Mesendoderm (in vitro differentiated cells): Measurements from ENCODE around the gene TLL2.

ENCODE experiments used
- DNase-seq: peaks from one replicate; pipeline ENCODE4 v3.0.0; 2013
- H2AK5ac ChIP-seq: 2 replicates; pipeline ENCODE4 v1.6.1; 2013; ENCODE audit warnings: low read length, inconsistent platforms
- H2BK120ac ChIP-seq: 2 replicates; pipeline ENCODE4 v1.6.1; 2013; ENCODE audit warnings: low read depth, mild to moderate bottlenecking, low read length, moderate library complexity, mixed read lengths
- H2BK15ac ChIP-seq: replicated peaks from 2 replicates; pipeline ENCODE4 v1.6.1; 2013; ENCODE audit warnings: low read depth, mild to moderate bottlenecking, moderate library complexity
- H2BK5ac ChIP-seq: 2 replicates; pipeline ENCODE4 v1.6.1; 2013; ENCODE audit warnings: low read length, inconsistent platforms
- H3K18ac ChIP-seq: 2 replicates; pipeline ENCODE4 v1.6.1; 2013; ENCODE audit warnings: mild to moderate bottlenecking, low read length, mixed read lengths
- H3K23ac ChIP-seq: one replicate; pipeline ENCODE4 v1.6.1; 2013; ENCODE audit warnings: low read length
- H3K27ac ChIP-seq: 2 replicates; pipeline ENCODE4 v1.5.1; 2013; ENCODE audit warnings: low read depth, mild to moderate bottlenecking, inconsistent platforms, low read length, moderate library complexity
- H3K27me3 ChIP-seq: 2 replicates; pipeline ENCODE4 v1.6.1; 2013; ENCODE audit warnings: low read length, control low read depth, mild to moderate bottlenecking, inconsistent platforms; ENCODE audit not compliant: insufficient read depth, poor library complexity
- H3K36me3 ChIP-seq: 2 replicates; pipeline ENCODE4 v1.6.1; 2013; ENCODE audit warnings: low read length, inconsistent platforms; ENCODE audit not compliant: control insufficient read depth, insufficient read depth
- H3K4ac ChIP-seq: one replicate; pipeline ENCODE4 v1.6.1; 2013; ENCODE audit warnings: low read depth, mild to moderate bottlenecking, low read length, moderate library complexity
- H3K4me1 ChIP-seq: 2 replicates; pipeline ENCODE4 v1.6.1; 2013; ENCODE audit warnings: low read depth, low read length, inconsistent platforms; ENCODE audit not compliant: control insufficient read depth
- H3K4me2 ChIP-seq: 2 replicates; pipeline ENCODE4 v1.6.1; 2013; ENCODE audit warnings: low read length
- H3K4me3 ChIP-seq: 2 replicates; pipeline ENCODE4 v1.5.1; 2013; ENCODE audit warnings: mild to moderate bottlenecking, low read length
- H3K56ac ChIP-seq: one replicate; pipeline ENCODE4 v1.6.1; 2013; ENCODE audit warnings: low read length
- H3K79me1 ChIP-seq: 2 replicates; pipeline ENCODE4 v1.6.1; 2013; ENCODE audit warnings: low read length, inconsistent platforms
- H3K79me2 ChIP-seq: 2 replicates; pipeline ENCODE4 v1.6.1; 2013; ENCODE audit warnings: mild to moderate bottlenecking, low read length; ENCODE audit not compliant: control insufficient read depth, insufficient read depth
- H3K9ac ChIP-seq: 2 replicates; pipeline ENCODE4 v1.6.1; 2013; ENCODE audit warnings: low read length, inconsistent platforms
- H4K5ac ChIP-seq: one replicate; pipeline ENCODE4 v1.6.1; 2013; ENCODE audit warnings: low read length
- H4K8ac ChIP-seq: one replicate; pipeline ENCODE4 v1.6.1; 2013; ENCODE audit warnings: low read depth, mild to moderate bottlenecking, control low read depth, low read length, moderate library complexity
- WGBS: extraction: QIAGEN DNeasy Blood & Tissue Kit; methylation state at CpG from one replicate; pipeline ENCODE4 v1.1.7; 2013; ENCODE audit warnings: low lambda C conversion rate, missing lambda C conversion rate; ENCODE audit not compliant: insufficient coverage; ENCODE audit errors: extremely low coverage; 5-methylcytosine and 5-hydroxymethylcytosine counted together

Gene TLL2

GRCh38 chr10:96360766-96361165 is 153.0 kb downstream of the TLL2 start:
- Histone ChIP-seq H3K18ac (no peak overlapping the region), H4K5ac (no peak overlapping the region), H2BK5ac (no peak overlapping the region), H2BK120ac (no peak overlapping the region), H3K4me3 (no peak overlapping the region), H3K56ac (no peak overlapping the region), H3K79me1 (no peaks in the 10 kb centered on the region), H3K36me3 (no peaks in the 10 kb centered on the region), H3K27me3 (no peaks in the 10 kb centered on the region), H3K27ac (no peak overlapping the region), H3K9ac (no peak overlapping the region), H3K4ac (no peak overlapping the region), H3K4me1 (no peaks in the 10 kb centered on the region), H4K8ac (no peak overlapping the region), H3K4me2 (no peak overlapping the region), H3K23ac (no peak overlapping the region), H2BK15ac (no peak overlapping the region), H3K79me2 (no peaks in the 10 kb centered on the region), H2AK5ac (no peak overlapping the region)
- no peak for DNase-seq
- no CpG with 5 or more reads among the region's 3 CpGs for WGBS

GRCh38 chr10:96360331-96360730 is 153.4 kb downstream of the TLL2 start:
- no CpG with 5 or more reads among the region's 6 CpGs for WGBS
- Histone ChIP-seq H2AK5ac (no peak overlapping the region), H3K4ac (no peak overlapping the region), H3K79me2 (no peaks in the 10 kb centered on the region), H3K9ac (no peak overlapping the region), H3K18ac (no peak overlapping the region), H2BK15ac (no peak overlapping the region), H3K56ac (no peak overlapping the region), H3K4me2 (no peak overlapping the region), H3K27me3 (no peaks in the 10 kb centered on the region), H4K8ac (no peak overlapping the region), H3K79me1 (no peaks in the 10 kb centered on the region), H4K5ac (no peak overlapping the region), H3K4me1 (no peaks in the 10 kb centered on the region), H2BK5ac (no peak overlapping the region), H3K4me3 (no peak overlapping the region), H3K23ac (no peak overlapping the region), H2BK120ac (no peak overlapping the region), H3K27ac (no peak overlapping the region), H3K36me3 (no peaks in the 10 kb centered on the region)
- no peak for DNase-seq

- Histone ChIP-seq H3K18ac (no peak overlapping the region), H3K4ac (no peak overlapping the region), H3K9ac (no peak overlapping the region), H3K4me3 (no peak overlapping the region), H2BK15ac (no peak overlapping the region), H3K4me2 (no peak overlapping the region), H3K27ac (no peak overlapping the region), H3K27me3 (no peaks in the 10 kb centered on the region), H3K79me1 (no peaks in the 10 kb centered on the region), H4K5ac (no peak overlapping the region), H3K36me3 (no peaks in the 10 kb centered on the region), H3K4me1 (no peaks in the 10 kb centered on the region), H2BK5ac (no peak overlapping the region), H2BK120ac (no peak overlapping the region), H3K56ac (no peak overlapping the region), H2AK5ac (no peak overlapping the region), H4K8ac (no peak overlapping the region), H3K23ac (no peak overlapping the region), H3K79me2 (no peaks in the 10 kb centered on the region)
- no peak for DNase-seq
- no CpG with 5 or more reads among the region's 6 CpGs for WGBS
Measured at GRCh38 chr10:96359616-96360015, 154.1 kb downstream of the TLL2 start.

- no peak for DNase-seq
- Histone ChIP-seq H3K18ac (no peak within 1 kb of the TSS), H4K8ac (no peak within 1 kb of the TSS), H3K56ac (no peak within 1 kb of the TSS), H2BK120ac (no peak within 1 kb of the TSS), H3K4me1 (no peaks in the 10 kb centered on the region), H3K79me1 (no peaks in the 10 kb centered on the region), H3K9ac (no peak within 1 kb of the TSS), H2BK15ac (no peak within 1 kb of the TSS), H2BK5ac (no peak within 1 kb of the TSS), H4K5ac (no peak within 1 kb of the TSS), H3K27me3 (no peaks in the 10 kb centered on the region), H3K4me2 (no peak within 1 kb of the TSS), H3K4ac (no peak within 1 kb of the TSS), H2AK5ac (no peak within 1 kb of the TSS), H3K4me3 (no peak within 1 kb of the TSS), H3K36me3 (no peaks in the 10 kb centered on the region), H3K79me2 (no peaks in the 10 kb centered on the region), H3K23ac (no peak within 1 kb of the TSS), H3K27ac (no peak within 1 kb of the TSS)
- no CpG with 5 or more reads among the region's 7 CpGs for WGBS
Measured at GRCh38 chr10:96358851-96359540, 154.7 kb downstream of the TLL2 start, which contains the start of gene OPALIN. OPALIN (minus strand) TSS chr10:96359002; CDS start chr10:96358896, 106 bp downstream.

GRCh38 chr10:96357038-96357620 is 156.6 kb downstream of the TLL2 start:
- Histone ChIP-seq H2BK15ac (no peak overlapping the region), H3K79me1 (no peaks in the 10 kb centered on the region), H2AK5ac (no peak overlapping the region), H2BK5ac (no peak overlapping the region), H3K18ac (no peak overlapping the region), H3K79me2 (no peaks in the 10 kb centered on the region), H3K27ac (no peak overlapping the region), H4K5ac (no peak overlapping the region), H3K9ac (no peak overlapping the region), H3K27me3 (no peaks in the 10 kb centered on the region), H3K4me2 (no peak overlapping the region), H2BK120ac (no peak overlapping the region), H3K56ac (no peak overlapping the region), H3K4me3 (no peak overlapping the region), H3K36me3 (no peaks in the 10 kb centered on the region), H4K8ac (no peak overlapping the region), H3K23ac (no peak overlapping the region), H3K4me1 (no peaks in the 10 kb centered on the region), H3K4ac (no peak overlapping the region)
- no peak for DNase-seq
- WGBS, result no CpG with 5 or more reads among the region's 8 CpGs

GRCh38 chr10:96352582-96352981 is 161.1 kb downstream of the TLL2 start:
- Histone ChIP-seq H3K23ac (no peak overlapping the region), H2BK15ac (no peak overlapping the region), H4K5ac (no peak overlapping the region), H3K79me2 (no peaks in the 10 kb centered on the region), H4K8ac (no peak overlapping the region), H2BK5ac (no peak overlapping the region), H3K4ac (no peak overlapping the region), H3K4me2 (no peak overlapping the region), H3K56ac (no peak overlapping the region), H2BK120ac (no peak overlapping the region), H3K18ac (no peak overlapping the region), H3K27ac (no peak overlapping the region), H3K79me1 (no peaks in the 10 kb centered on the region), H2AK5ac (no peak overlapping the region), H3K27me3 (no peaks in the 10 kb centered on the region), H3K4me3 (no peak overlapping the region), H3K9ac (no peak overlapping the region), H3K36me3 (no peaks in the 10 kb centered on the region), H3K4me1 (no peaks in the 10 kb centered on the region)
- no peak for DNase-seq
- WGBS, result no CpG with 5 or more reads among the region's 4 CpGs
